Measurements from ENCODE around the gene RAB43. TPM values are rescaled to one million over a fixed set of nuclear protein-coding genes. Genes with fewer than 3 reads are reported as not detected.

RAB43 gene
- total and polyA plus RNA-seq, 8 donors: 4.7 to 18.7 (median 8.9) TPM

DNA sequence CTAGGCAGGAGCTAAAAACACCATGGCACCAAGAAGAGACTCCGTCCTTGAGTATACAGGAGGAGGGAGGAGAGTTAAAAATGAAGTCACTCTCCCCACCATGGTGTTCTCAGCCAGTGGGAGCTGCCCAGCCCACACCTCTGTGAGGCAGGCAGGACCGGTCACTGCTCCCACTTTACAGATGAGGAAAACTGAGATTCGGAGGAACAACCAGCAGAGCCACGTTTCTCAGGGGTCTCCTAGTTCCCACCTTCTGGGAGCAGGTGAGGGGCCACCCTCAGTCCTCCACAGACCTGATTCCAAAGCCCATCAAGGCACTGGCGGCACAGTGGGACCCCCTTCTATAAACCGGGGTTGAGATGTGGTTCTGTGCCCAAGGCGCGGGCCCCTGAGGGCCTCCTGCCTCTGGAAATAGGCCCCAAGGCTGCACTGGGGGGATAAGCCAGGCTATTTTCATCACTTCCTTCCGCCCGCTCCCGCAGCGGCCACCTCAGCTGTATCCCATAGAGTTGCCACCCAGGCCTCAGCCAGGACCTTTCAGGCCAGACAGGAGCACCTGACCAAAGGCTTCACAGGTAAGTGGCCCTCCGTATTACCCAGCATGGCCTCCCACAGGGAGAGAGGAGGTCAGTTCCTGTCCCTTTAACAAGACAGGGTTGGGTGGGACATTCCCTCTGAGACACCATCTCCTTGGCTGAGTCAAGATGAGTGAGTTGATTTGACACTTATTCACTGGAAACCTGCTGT lies 61.2 kb downstream of the RAB43 start, which contains the start of gene GP9:
GP9 (plus strand) TSS at position 504 of the 747 bp plus-strand sequence. CDS start 961 bp downstream, outside the sequence.
- intact Hi-C loops (cut with DNase I): no loop called here
- no peak for DNase-seq
- TF ChIP-seq, protein P1, sequence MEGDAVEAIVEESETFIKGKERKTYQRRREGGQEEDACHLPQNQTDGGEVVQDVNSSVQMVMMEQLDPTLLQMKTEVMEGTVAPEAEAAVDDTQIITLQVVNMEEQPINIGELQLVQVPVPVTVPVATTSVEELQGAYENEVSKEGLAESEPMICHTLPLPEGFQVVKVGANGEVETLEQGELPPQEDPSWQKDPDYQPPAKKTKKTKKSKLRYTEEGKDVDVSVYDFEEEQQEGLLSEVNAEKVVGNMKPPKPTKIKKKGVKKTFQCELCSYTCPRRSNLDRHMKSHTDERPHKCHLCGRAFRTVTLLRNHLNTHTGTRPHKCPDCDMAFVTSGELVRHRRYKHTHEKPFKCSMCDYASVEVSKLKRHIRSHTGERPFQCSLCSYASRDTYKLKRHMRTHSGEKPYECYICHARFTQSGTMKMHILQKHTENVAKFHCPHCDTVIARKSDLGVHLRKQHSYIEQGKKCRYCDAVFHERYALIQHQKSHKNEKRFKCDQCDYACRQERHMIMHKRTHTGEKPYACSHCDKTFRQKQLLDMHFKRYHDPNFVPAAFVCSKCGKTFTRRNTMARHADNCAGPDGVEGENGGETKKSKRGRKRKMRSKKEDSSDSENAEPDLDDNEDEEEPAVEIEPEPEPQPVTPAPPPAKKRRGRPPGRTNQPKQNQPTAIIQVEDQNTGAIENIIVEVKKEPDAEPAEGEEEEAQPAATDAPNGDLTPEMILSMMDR (IDR thresholded peaks at IDR 0.05): no peak
- FAIRE-seq: no peak
- H3K4me3 ChIP-seq: no peak within 1 kb of the TSS
- H3K27me3 ChIP-seq: no peaks in the 10 kb centered on the region
- WGBS, 2 donors: 85 to 93% methylated on average over 13 of the region's 13 CpGs
- ATAC-seq: no peak
- H3K36me3 ChIP-seq: no peaks in the 10 kb centered on the region
- H3K9me3 ChIP-seq: no peaks in the 10 kb centered on the region
- H3K4me1 ChIP-seq: peaks cover 0 to 26% (median 12%) of the 10 kb centered on the region in 3 donors
- H3K27ac ChIP-seq: no peak within 1 kb of the TSS

DNA sequence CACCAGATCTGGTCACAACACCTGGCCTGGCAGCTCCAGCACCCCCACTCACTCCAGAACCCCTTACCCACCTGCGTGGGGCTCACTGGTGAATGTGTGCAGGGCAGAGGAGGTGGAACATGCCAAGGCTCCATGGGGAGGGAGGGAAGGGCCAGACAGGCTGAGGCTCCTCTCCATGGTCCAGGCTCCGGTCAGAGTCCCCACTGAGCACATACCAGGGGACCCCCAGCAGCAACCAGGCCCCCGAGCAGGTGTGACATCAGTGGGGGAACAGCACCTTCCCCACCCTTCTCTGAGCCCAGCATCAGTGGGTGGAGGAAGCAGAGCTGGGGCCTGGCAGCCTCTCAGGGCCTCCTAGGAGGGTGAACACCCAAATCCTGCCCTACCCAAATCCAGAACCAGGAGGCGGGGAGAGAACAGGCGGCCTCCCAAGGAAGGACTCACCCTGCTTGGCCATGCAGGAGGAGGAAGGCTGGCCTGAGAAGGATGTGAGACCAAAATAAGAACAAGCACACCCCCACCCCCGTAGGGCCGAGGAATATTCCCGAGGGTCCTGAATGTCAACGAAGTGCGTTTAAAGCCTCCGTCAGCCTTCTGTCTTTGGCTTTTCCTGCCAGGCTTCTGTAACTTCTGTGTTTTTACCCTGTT lies 62.2 kb downstream of the RAB43 start:
- intact Hi-C loops (cut with DNase I): no loop called here
- H3K27ac ChIP-seq: peak overlapping the region in 1 of 4 donors; percentile 76
- no peaks in the 10 kb centered on the region for H3K9me3 ChIP-seq
- DNase-seq: no peak
- no peak for FAIRE-seq
- H3K4me3 ChIP-seq: no peak overlapping the region
- no peak for ATAC-seq
- no peaks in the 10 kb centered on the region for H3K36me3 ChIP-seq
- H3K4me1 ChIP-seq: peaks cover 6 to 36% (median 22%) of the 10 kb centered on the region in 3 donors
- WGBS, 2 donors: 83 to 84% methylated on average over 9 to 11 of the region's 11 CpGs
- TF ChIP-seq, protein P1 (IDR thresholded peaks at IDR 0.05): no peak
- H3K27me3 ChIP-seq: no peaks in the 10 kb centered on the region

DNA sequence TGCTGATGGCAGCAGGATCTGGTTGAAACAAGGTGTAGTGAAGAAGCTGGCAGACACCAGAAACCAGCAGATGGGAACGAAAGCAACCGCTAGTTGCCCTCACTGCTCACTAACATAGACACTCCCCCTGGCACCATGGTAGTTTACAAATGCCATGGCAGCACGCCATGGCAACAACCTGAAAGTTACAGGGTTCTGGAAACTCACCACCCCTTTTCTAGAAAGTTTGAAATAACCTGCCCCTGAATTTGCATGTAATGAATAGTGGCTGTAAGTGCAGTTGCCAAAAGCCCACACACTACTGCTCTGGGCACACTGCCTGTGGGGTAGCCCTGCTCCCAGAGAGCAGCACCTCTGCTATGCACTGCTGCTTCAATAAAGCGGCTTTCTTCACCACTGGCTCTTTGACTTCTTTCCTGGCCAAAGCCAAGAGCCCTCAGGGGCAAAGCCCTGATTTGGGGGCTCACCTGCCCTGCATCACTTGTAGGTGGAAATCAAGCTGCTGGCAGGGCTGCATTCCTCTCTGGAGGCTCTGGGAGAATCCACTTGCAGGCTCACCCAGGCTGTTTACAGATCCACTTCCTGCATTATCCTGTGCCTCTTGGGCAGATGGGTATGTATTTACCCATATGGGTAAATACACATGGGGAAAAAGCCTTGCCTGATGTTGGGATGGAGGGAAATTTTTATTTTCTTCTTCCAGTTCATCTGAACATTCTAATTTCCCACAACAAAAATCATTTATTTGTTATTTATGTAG lies 63.0 kb downstream of the RAB43 start:
- intact Hi-C loops (cut with DNase I): no loop called here

DNA sequence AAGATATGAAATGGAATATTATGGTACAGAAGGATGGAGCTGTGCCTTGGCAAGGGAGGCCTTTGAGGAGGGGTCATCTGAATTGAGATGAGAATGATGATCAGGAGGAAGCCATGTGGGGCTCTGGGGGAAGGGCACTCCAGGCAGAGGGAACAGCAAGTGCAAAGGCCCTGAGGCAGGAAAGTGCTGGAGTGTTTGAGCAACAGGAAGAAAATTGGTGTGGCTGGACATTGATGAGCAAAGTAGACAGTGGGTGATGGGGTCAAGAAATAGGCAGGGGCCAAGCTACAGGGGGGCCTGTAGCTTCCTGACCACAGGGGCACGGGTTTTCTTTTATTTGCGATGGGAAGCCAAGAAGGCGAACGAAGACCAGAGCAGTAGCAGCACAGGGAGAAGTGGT lies 64.4 kb downstream of the RAB43 start:
- intact Hi-C loops (cut with DNase I): no loop called here
- H3K27ac ChIP-seq: no peak overlapping the region
- no peaks in the 10 kb centered on the region for H3K36me3 ChIP-seq
- no peaks in the 10 kb centered on the region for H3K9me3 ChIP-seq
- peaks cover 23 to 54% (median 39%) of the 10 kb centered on the region in 3 donors for H3K4me1 ChIP-seq
- TF ChIP-seq, protein P1 (IDR thresholded peaks at IDR 0.05): no peak
- DNase-seq: no peak
- WGBS, 2 donors: 96% methylated on average over 4 of the region's 4 CpGs
- H3K27me3 ChIP-seq: no peaks in the 10 kb centered on the region
- no peak for ATAC-seq
- FAIRE-seq: no peak
- no peak overlapping the region for H3K4me3 ChIP-seq

More for the DNA sequence above, 63.0 kb downstream of the RAB43 start:
- H3K4me1 ChIP-seq: peaks cover 13 to 43% (median 28%) of the 10 kb centered on the region in 3 donors
- TF ChIP-seq, protein P1 (IDR thresholded peaks at IDR 0.05): no peak
- ATAC-seq: peak; percentile 19 to 59 (median 56)
- H3K4me3 ChIP-seq: no peak overlapping the region
- WGBS, 2 donors: 24 to 28% methylated on average over 4 of the region's 4 CpGs
- H3K9me3 ChIP-seq: no peaks in the 10 kb centered on the region
- no peak for FAIRE-seq
- no peaks in the 10 kb centered on the region for H3K36me3 ChIP-seq
- H3K27me3 ChIP-seq: no peaks in the 10 kb centered on the region
- DNase-seq: peak in 4 of 6 donors; percentile 67 to 71 (median 70)
- peak overlapping the region in 3 of 4 donors; percentile 46 to 76 (median 74) for H3K27ac ChIP-seq

Measured in pancreas (tissue), 10 donors.